Activated gamma-delta T cell treated with Interleukin-2 at 50 U/mL for 16 hours (primary cell): ENCODE measurements around the gene ATP13A5.

Source experiments
- DNase-seq: peaks from one replicate; pipeline ENCODE4 v3.0.0-alpha.2; 2020

ATP13A5 gene

DNA sequence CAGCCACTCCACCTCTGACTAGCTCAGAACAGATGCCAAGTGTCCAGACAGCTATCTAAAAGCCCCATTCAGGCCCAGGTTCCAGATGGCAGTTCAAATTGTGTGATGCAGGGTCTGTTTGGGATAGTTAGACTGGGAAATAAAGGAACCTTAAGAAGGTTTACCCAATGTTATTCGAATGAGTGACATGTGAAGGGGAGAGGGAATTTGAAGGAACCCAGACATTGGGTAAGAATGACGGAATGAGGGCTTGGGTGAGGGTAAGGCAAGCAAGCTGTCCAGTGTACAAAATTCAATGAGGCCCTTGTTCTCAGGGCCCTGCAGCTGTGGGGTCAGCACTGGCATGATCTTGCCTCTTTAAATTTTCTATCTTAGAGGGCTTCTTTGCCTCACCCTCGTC is 34.1 kb downstream of the ATP13A5 start:
- DNase-seq: no peak

DNA sequence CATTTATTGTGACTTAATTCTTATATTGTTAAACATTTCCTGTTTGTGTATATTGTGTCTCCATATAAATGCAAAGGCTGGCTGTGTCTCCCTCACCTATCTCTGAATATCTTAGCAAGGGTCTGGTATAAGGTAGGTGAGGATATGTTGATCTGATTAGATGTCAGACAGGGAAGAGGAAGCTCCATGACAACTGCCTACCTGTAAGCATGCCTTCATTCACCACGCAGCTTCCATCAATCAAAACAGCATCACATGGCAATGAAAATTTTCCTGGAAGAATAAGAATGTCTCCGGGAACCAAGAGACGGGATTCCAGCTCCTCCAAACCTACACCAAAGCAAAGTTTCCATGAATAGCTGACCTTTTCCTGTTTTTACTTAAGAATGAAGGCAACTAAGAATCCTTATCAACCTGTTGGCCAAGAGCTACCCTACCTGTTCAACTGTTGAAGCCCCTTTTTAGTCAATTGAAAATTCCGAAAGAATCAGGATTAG is 34.8 kb downstream of the ATP13A5 start:
- no peak for DNase-seq

DNA sequence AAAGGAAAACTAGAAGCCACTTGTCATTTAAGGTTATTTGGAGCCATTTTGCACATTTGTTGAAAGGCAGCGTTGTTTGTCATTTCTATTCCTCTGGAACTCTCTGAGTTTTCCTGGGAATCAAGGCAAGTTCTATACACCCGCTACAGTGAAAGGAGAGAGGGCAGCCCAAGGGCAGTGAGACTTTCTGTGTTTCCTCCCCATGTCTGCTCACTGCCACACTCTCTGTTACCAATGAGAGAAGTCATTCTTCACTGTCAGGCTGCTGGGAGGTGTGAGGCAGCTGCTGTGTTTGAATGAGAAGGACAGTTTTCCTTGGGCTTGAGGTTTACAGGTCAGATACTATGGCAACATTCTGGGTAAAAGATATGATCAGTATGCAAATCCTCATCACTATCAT is 36.0 kb downstream of the ATP13A5 start:
- DNase-seq: no peak

DNA sequence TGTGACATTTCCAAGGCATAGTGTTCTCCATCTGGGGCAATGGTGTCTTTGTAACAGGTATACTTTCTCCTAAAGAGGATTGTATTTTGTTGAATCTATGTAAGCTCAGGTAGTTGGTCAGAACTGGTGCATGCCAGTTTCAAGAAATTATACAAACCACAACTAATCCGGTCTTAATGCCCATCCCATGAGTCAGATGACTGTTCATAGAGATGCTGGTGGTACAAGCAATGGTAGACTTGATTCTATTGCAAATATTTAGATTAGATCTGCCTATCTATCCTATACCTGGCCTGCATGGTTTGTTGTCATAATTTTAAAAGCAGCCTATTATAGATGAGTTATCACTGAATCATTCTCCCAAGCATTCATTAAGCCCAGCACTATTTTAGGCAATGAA is 43.5 kb downstream of the ATP13A5 start:
- no peak for DNase-seq

DNA sequence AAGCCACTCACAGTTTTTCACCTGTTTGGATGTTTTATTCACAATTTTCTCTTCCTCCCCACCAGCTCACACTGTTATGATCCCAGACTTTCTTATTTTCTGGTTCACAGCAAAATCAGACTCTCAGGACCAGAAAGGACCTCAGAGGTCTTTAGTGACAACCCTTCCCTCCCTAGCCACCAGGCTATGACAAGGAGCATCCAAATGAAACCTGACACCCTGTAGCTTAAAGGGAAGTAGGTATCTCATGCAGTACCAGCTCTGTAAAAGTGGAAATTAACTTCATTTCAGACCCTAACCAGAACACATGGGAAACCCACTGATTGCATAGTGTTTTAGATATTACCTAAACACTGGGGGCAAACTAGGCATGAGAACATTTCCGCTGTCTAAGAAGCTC is 45.3 kb downstream of the ATP13A5 start:
- DNase-seq: no peak

DNA sequence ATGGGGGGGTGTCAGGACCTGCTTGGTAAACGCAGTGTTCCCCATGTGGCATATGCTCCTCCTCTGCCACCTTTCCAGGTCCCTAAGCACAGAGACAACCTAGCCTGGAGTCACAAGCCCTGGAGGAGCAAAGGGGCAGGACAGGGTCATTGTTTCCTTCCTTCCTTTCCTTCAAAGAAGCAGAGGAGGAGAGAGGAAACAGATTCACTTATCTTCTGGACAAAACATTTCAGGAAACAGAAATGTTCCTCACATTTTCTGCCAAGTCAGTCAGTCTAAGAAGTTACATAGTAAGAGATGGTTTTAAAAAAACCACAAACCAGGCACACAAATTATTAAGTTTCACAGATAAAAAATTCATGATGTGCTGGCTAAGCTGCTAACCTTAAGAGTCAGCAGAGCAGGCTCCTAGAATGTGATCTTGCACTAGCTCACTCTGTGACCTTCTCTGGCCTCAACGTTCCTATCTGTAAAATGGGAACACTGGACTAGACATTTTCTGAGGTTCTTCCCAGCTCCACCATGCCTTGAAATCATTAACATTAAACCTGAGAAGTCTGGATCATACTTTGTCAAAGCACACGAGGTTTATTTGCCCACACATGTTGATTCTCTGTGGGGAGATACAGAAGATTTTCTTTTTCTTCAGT is 47.9 kb downstream of the ATP13A5 start:
- no peak for DNase-seq

DNA sequence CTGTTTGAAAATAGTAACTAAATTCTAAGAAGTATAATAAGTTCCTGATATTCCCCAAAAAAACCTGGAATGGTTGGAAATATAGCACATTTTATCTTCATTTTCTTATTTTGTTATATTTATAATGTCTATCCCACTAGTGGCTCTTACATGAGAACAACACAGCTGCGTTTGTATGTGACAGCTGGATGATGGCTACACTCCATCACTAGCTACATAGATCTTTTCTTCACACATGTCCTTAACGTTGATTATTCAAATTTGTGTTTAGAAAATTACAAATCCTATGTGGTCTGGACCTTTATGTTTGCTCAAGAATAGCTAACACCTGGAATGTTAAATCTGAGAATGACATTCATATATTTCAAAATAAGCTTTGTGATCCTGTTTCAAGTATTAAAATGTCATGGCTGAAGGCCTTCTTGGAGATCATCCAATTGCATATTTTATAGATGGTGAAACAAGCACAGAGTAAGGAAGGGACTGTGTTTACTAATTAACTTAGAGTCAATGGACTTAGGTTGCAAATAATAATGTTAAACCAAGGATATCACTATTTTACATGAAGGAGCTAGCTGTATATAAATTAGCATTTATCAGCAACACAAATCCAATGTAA is 60.8 kb downstream of the ATP13A5 start:
- no peak for DNase-seq

DNA sequence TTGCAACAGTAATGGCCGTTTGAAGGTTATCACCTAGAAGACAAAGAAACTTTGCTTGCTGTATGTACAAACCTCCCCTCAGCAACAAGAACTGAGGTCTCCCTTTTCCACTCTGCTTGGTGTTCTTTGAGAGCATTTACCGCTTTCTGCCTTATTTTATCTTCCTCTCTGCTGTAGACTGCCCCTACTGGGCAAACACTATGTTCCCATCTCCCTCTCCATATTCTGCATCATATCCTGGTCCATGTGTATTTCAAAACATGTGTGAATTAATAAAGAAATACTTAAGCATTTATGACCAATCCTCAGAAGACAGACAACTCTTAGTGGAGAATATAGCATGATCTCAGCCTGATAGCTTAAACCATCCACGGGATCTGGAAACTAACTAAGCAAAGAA is 64.4 kb downstream of the ATP13A5 start:
- no peak for DNase-seq

DNA sequence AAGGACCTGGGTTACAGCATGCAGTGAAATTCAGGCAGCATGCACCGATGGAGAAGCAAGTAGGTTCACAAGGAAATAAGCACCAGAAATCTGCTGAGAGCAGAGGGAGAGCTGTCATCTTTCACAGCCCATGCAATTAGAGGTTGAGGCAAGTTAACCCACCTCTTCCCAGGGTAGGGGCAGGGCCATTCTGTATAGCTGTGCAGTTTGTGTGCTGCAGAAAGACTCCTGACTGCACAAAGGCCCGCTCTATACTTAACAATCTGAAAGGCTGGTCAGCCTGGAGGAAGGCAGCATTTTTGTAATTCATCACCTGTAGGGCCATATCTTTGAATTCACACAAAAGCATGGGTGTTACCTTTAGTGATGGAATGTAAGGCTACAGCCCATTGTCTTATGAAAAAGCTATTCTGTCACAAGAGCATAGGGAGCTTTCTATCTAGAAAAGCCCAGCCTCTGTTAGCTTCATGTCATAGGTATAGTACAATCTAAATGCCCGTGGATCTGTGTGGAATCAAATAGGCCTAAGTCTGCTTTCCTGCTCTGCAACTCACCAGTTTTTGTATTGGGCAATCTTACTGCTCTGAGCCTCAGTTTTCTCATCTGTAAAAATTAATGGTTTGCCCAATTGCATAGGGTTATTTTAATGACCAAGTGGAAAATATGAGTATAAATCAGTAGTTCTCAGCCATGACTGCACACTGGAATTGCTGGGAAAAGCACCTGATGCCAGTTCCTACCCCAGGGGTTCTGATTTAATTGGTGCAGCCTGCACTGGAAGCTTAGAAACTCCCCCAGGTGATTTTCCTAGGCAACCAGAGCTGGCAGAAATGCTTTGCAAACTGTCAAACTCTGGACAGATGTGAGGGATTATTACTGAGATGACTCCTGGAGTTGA is 65.2 kb downstream of the ATP13A5 start:
- no peak for DNase-seq

DNA sequence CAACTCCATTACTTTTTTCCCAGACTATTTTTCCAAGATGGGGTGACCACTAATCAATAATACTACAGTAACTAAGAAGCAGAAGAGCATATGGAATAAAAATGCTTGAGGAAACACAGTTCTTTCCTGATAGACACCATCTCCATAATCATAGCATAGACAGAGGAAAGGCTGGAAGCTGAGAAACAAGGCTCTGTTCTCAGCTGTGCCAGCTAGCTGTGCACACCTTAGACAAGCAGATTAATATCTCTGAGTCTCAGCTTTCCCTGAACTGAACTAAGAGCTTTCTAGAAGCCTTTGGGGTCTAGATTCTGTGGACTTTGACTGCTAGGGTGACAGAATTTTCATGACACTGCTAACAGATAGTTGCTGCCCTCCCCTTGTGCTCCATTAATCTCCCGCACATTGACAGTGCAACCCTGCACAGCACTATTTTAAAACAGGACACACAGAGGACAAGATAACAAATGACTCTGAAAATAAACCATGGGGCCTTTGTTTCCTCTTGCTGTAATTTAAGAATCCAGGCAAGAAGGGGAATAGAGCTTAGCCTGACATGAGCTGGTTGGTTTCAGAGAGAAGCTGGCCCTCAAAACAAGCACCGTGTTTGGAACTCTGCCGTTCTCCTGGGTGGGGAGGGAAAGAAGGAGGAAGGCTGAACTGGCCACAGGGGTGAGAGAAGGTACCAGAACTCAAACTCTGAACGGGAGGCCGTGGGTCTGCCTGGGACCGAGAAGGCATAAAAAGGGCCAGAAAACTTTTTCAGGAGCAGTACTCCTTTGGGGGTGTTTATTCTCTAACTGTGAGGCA is 67.4 kb downstream of the ATP13A5 start:
- DNase-seq: no peak

DNA sequence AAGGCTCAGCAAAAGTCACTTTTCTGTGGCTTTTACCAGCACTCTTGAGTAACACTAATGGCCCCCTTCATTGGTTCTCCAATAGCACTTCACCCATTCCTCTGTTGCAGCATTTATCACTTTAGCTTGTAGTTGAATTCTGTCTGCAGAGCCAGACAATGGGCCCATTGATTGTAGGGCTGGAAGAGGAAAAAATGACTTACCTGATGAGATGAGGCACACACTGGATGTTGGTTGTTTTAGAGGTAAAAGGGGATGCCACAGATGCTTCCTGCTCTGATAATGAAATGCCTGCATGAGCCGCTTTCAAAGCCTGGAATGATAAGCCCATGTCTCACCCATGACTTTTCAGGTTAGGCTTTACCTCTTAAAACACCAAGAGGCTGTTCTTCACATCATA is 73.2 kb downstream of the ATP13A5 start:
- no peak for DNase-seq

DNA sequence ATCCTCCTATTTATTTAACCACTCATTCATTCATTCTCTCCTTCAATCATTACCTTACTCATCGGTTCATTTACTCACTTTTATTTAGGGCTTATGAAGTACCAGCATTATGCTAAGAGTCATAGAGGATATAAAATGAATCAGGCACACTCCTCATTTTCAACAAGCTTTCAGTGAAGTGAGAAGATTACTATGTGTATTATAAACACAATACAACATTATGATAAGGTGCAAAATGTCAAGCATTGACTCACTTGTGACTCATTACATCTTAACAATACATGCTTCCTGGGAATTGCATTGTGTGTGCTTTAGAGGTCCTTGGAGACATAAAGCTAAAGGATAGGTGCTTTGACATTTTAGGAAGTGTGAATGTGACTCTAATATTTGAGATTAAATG is 77.1 kb downstream of the ATP13A5 start:
- DNase-seq: no peak

DNA sequence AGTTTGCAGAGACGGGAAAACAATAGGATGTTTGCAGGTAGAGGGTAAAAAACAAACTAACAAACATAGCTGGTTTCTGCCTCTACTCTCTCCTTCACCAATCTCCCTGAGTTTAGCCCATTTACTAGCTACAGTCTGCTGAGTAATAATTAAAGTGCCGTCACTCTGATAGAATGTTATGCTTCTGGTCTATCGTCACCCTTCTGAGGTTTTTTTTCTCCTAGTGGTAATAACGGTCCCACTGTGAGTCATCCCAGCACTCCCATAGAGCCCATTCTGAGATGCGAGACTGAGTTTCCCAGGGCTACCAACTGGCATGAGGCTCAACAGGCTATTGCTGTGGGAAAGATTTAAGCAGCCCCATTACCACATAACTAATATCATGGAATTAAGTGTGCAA is 81.1 kb downstream of the ATP13A5 start:
- no peak for DNase-seq

DNA sequence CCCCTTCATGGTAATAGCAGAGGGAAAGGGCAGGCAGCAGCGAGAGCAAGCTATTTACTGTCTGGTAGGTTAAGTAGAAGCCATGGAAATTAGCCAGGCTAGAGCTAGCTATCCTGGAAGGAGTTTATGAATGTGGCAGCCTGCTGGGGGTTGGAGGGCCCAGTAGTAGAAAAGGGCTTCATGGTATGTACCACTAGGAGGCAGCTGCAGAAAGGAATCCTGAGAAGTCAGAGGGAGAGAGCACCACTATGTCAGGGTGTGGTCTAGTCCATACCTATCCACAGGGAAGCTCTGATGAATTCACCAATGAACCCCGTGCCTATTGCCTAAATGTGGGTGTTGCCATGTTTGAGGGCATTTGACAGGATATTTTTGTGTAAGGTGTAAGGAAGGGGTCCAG is 82.6 kb downstream of the ATP13A5 start:
- DNase-seq: no peak

DNA sequence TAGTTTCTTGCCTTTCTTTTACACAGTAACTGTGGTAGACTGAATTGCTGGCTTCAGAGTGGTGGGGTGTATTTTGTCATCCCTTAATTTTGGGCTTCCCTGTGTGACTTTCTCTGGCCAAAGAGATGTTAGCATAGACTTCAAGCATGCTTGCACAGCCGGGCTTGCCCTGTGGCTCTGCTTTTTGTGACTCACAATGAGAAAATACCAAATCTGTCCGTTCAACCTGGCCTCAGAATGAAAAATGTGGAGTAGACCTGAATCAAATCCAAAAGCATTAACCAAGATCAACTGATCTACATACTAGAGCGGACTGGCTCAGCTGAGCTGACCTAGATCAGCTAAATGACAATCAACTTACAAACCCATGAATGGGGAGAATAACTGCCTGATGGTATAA is 86.2 kb downstream of the ATP13A5 start:
- no peak for DNase-seq

DNA sequence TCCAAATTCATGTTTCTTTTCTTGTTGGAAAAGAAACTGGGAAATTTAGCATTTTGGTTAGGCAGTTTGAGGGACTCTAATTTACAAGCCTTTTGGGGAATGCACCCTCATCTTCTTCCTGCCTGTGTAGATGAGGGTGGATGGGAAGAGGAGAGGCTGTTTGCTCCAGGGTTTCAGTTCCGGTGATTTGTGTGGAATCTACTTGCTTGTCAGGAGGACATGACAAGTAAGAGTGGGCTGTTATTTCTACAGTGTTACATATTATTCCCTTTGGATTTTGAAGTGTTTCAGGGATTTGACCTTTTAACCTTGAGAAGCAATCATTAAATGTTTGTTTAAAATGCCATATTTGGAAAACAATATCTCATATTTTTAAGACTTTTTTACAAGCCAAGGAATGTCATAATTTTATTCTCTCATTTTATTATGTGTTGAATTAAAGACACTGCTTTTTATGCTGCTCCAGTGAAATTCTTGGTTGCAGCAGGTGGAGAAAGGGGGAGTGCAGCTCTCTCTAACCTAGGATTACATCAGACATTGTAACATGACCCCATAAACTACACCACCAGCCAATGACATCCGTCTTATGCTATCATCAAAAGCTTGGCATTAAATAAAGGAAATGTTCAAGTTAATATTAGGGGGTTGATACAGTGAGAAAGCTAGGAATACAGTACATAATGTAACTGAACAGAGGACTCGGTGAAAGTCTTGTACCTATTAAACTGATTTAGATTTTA is 107.3 kb downstream of the ATP13A5 start:
- no peak for DNase-seq

DNA sequence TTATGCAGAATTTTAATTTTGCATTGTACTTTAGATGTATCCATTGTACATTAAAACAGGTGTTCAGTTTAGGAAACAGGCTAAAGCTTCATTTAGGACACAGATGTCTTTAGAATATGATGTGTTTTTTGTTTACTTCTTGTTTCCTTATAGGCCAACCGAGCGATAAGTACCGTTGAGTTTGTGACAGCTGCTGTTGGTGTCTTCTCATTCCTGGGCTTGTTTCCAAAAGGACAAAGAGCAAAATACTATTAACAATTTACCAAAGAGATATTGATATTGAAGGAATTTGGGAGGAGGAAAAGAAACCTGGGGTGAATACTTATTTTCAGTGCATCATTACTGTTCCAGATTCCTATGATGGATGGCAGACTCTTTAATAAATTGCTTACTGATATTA is 108.1 kb downstream of the ATP13A5 start:
- DNase-seq: no peak

DNA sequence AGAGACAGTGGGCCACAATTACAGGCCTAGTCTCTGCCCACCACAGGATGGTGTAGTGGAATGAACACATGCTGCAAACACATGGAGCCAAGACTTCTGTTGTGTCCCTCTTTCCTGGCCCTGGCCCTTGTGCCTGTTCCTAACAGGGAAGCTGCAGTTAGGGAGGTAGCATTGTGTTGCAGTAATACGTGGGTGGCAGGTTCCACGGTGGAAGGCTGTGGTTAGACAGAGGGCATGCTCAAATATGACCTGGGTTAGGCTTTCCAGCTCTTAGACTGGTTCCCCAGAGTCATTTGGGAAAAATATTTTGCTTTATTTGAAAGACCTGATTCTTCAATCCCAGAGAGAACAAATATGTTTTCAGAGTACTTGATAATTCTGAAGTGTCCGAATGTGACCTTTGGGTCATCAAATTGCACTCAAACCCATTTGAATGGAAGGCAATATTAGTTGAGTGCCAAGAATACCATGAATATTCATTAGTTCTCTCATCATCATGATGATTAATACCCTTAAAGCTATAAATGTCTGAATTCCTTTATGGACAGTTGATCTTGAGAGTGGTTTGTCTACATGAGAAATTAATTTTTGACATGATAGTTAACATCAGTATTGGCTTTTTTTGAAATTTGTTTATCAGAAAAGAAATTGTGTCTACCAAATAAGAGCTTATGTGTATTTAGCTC is 109.1 kb downstream of the ATP13A5 start:
- no peak for DNase-seq

DNA sequence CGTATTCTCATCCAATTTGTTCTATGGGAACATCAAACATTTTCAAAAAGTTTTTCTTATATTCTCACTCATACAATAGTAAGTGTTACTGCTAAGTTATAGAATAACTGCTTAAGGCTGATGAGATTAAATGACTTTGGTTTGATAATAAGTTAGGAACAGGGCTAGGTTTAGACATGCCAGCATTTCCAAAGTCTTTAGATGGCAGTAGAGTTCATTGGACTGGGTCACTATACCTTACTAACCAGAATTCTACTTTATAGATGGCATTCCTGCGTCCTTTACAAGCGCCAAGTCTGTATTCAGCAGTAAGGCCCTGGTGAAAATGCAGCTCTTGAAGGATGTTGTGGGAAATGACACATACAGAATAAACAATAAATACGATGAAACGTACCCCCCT is 115.8 kb downstream of the ATP13A5 start:
- no peak for DNase-seq

DNA sequence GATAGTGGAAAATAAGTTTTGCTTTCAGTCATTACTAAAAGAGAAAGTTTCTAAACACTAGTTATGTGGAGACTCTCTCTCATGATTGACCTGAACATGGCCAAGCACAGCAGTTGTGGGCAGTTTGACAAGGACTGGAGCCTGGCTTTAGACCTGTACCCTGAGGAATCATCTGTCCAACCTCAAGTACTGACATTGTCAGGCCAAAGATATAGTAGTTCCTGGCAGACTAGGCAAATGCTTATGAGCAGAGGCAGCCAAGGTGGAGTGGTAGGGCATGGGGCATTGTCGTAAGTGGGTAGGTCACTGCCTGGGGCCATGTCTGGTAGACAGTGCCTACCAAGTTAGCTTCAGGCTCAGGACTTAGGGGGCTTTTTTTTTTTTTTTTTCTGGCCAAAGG is 116.6 kb downstream of the ATP13A5 start:
- no peak for DNase-seq

DNA sequence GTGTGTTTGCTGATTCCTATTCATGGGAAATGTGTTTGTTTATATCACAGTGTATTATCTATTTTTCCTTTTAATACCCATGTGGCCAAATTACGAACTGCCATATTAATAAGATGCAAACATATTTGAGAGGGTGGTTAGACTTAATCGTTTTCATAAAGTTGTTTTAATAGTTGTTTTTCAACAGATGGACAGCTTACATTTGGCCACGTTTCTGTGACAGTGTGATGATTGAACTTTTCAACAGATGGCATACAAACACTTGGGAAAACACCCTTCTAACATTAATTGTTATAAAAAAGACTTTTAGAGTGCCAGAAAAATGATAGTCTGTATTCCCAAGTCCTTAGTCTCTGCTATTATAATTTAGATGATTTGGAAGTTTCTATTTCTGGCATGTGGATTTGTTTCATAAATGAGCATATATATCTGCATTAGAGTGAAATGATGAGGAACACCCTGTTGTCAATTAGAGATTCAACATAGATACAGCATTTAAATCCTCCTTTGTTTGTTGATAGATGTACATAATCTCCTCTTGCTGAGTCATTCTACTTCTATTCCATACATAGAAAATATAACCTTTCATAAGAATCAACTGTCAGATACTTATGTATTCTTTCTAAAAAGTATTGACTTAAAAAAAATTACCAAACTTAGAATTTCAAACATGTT is 124.4 kb downstream of the ATP13A5 start:
- DNase-seq: no peak
